Measurements from ENCODE around the gene TERT.

Gene TERT

DNA sequence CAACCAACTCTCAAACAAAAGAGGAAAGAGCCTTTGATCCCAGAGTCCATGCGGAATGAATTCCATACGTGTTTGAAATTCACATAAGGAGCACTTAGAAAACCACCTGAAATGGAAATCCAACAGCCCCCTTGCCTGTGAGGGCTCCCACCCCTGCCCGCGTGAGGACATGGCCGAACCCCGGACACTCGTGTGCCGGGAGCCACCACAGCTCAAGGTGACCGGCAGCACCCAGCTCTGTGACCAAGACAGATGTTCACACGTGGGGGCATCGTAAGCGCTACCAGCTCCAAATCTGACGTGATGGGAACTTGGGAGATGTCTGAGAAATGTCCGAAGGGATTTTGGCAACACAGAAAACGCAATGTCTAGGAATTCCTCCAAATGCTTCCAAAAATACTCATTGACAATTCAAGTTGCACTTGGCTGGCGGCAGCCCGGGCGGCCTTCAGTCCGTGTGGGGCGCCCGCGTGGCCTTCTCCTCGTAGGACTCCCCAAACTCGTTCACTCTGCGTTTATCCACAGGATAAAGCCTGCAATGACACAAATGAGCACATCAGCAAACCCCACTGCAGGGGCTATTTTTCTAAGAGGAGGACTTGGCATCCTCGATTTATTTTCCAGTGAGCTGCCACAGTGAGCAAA, 23.2 kb upstream of the TERT start:
- Histone ChIP-seq H3K27me3 (ENCODE audit: low read depth, low read length) (no peaks in the 10 kb centered on the region), H3K36me3 (replicated peaks; ENCODE audit: low read depth, low read length) (peaks cover 23% of the 10 kb centered on the region), H3K4me3 (ENCODE audit: low read length) (no peak overlapping the region), H4K20me1 (ENCODE audit: insufficient read depth, low read length) (no peaks in the 10 kb centered on the region), H3K79me2 (ENCODE audit: low read length) (no peaks in the 10 kb centered on the region), H3K27ac (ENCODE audit: low read length) (no peak overlapping the region), H3K9ac (ENCODE audit: low read length) (no peak overlapping the region), H3K4me1 (ENCODE audit: low read length) (peaks cover 45% of the 10 kb centered on the region), H3K4me2 (ENCODE audit: low read length) (no peak overlapping the region), H2AFZ (ENCODE audit: low read depth, low read length) (no peak overlapping the region), H3K9me3 (ENCODE audit: insufficient read depth, low read length) (peaks cover 7% of the 10 kb centered on the region; the same call in 1 of the 2 replicates)
- no peak for TF ChIP-seq EZH2phosphoT487 (IDR thresholded peaks at IDR 0.05; ENCODE audit: low read depth)
- TF ChIP-seq CTCF (IDR thresholded peaks at IDR 0.05; ENCODE audit: low read depth, low read length) = no peak

DNA sequence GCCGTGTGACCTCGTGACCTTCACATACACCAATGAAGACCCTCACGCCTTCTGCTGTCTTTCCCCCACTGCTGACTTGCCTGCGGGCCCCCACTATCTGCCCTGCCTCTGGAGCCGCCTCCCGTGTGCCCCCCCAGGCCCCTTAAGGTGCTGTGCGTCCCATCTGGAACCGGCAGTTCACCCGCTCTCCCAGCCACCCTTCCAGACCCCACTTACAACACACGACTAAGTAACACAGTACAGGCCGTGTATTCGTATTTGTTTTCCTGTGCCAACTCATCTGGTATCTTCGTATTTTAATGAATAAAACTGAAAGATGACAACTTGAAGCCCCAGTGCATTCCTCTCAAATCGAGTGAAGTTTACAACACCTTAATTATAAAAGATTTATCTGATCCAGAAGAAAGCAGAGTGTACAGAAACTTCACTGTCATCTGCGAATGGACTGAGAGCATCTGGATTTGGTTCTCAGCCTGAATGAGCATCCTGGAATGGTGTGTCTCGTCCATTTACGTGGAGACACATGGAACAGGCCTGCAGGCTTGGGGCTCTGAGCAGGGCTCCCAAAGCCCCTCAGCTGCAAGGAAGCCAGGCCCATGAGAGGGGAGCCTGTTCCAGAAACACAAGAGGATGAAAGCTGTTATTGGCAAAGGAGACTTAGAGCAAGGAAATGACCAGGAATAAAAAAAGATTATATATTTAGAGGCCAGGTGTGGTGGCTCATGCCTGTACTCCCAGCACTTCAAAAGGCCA, 21.9 kb upstream of the TERT start:
- Histone ChIP-seq H3K36me3 (replicated peaks; ENCODE audit: low read depth, low read length) (peaks cover 20% of the 10 kb centered on the region), H3K79me2 (ENCODE audit: low read length) (no peaks in the 10 kb centered on the region), H3K27ac (ENCODE audit: low read length) (peak overlapping the region; percentile 92), H3K27me3 (ENCODE audit: low read depth, low read length) (no peaks in the 10 kb centered on the region), H3K9ac (ENCODE audit: low read length) (peak overlapping the region; percentile 67; the same call in 1 of the 2 replicates), H3K9me3 (ENCODE audit: insufficient read depth, low read length) (peaks cover 7% of the 10 kb centered on the region; the same call in 1 of the 2 replicates), H3K4me1 (ENCODE audit: low read length) (peaks cover 53% of the 10 kb centered on the region), H3K4me2 (ENCODE audit: low read length) (peak overlapping the region; percentile 71), H2AFZ (ENCODE audit: low read depth, low read length) (no peak overlapping the region), H3K4me3 (ENCODE audit: low read length) (peak overlapping the region; percentile 57), H4K20me1 (ENCODE audit: insufficient read depth, low read length) (no peaks in the 10 kb centered on the region)
- no peak for TF ChIP-seq CTCF (IDR thresholded peaks at IDR 0.05; ENCODE audit: low read depth, low read length)
- no peak for TF ChIP-seq EZH2phosphoT487 (IDR thresholded peaks at IDR 0.05; ENCODE audit: low read depth)

DNA sequence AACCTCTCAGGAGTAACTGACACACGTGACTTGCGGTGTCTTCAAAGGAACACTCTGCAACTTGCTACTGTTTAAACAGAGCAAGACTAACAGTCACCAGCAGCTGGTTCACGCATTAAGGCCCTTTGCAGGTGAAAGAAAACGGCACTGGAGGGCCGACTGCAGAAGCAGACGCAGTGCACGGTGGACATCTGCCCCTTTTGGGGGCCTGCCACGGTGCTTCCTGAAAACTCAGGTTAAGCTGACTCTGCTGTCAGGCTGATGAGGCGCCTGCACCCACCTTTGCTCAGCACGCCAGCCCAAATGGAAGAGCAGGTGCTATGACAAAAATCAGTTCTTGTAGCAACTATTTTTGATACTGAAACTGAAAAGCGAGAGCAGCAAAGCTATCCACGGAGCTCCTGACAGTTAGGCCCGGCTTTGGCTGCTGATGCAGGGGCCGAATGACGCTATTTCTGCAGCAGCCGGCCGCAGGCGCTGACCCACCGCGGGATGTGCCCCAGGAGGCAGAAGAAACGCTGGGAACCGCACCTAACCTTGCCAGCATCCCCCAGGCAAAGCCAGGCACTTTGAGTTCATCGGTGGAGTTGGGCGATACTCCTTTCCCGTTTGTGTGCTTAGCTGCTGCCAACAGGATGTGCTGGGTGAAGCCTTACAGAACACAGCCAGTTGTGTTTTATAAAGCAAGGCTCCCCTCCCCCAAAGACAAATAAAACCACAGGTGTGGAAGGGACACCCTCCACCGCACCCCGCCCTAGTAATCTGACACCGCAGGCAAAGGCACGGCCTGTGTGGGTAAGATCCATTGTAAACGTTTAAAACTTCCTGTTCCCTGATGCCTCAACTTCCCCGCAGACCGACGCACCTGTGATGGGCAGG, 21.1 kb upstream of the TERT start:
- Histone ChIP-seq H3K4me1 (ENCODE audit: low read length) (peaks cover 53% of the 10 kb centered on the region), H3K27ac (ENCODE audit: low read length) (peak overlapping the region; percentile 92), H3K4me2 (ENCODE audit: low read length) (peak overlapping the region; percentile 71)

More for the DNA sequence above, 21.1 kb upstream of the TERT start:
- Histone ChIP-seq H3K27me3 (ENCODE audit: low read depth, low read length) (no peaks in the 10 kb centered on the region), H2AFZ (ENCODE audit: low read depth, low read length) (peak overlapping the region; percentile 18; the same call in 1 of the 2 replicates), H4K20me1 (ENCODE audit: insufficient read depth, low read length) (no peaks in the 10 kb centered on the region), H3K4me3 (ENCODE audit: low read length) (peak overlapping the region; percentile 57), H3K36me3 (replicated peaks; ENCODE audit: low read depth, low read length) (peaks cover 20% of the 10 kb centered on the region), H3K9ac (ENCODE audit: low read length) (peak overlapping the region; percentile 67), H3K79me2 (ENCODE audit: low read length) (no peaks in the 10 kb centered on the region), H3K9me3 (ENCODE audit: insufficient read depth, low read length) (peaks cover 7% of the 10 kb centered on the region; the same call in 1 of the 2 replicates)
- no peak for TF ChIP-seq CTCF (IDR thresholded peaks at IDR 0.05; ENCODE audit: low read depth, low read length)
